Vagina (tissue), 2 donors: ENCODE data around the gene ARHGEF35.
"Not testable (repeated sequence)": the region's sequence is repeated elsewhere in the genome, so short reads cannot be mapped to it uniquely, and the experiment has no call there.

ENCODE experiments used
- POLR2A ChIP-seq, 2 donors: fragments of 450-650 bp; IDR thresholded peaks; one replicate each; pipeline ENCODE4 v1.6.1; 2017; ENCODE audit warnings: antibody characterized with exemption in 2 of 2, mild to moderate bottlenecking in 2 of 2, moderate library complexity in 2 of 2
- POLR2AphosphoS5 ChIP-seq, 2 donors: sonication (generic); formaldehyde crosslinking; IDR thresholded peaks; one replicate each; pipeline ENCODE4 v1.9.0; 2017; ENCODE audit warnings: antibody characterized with exemption in 2 of 2, mild to moderate bottlenecking in 2 of 2, low read depth in 1 of 2; ENCODE audit not compliant: insufficient read depth in 1 of 2

- not testable (repeated sequence) for TF ChIP-seq POLR2AphosphoS5 (IDR thresholded peaks at IDR 0.05; ENCODE audit: insufficient read depth in 1 of 2, low read depth in 1 of 2); POLR2A (IDR thresholded peaks at IDR 0.05)
Measured at GRCh38 chr7:144194453-144194852, 1.2 kb downstream of the ARHGEF35 start.
